Osteoblast (primary cell): ENCODE results near the gene ADAM11. TPM values are rescaled to one million over a fixed set of nuclear protein-coding genes. Genes with fewer than 3 reads are reported as not detected.

ENCODE experiments used
- DNase-seq: peaks from one replicate; pipeline ENCODE4 v3.0.0; 2011; ENCODE audit warnings: low spot score, mixed read lengths; ENCODE audit not compliant: insufficient read length; ENCODE audit errors: missing footprints
- H2AFZ ChIP-seq: 2 replicates; pipeline ENCODE4 v1.6.0; 2011; ENCODE audit warnings: mild to moderate bottlenecking, low read length
- H3K27ac ChIP-seq: 2 replicates; pipeline ENCODE4 v1.5.1; 2011; ENCODE audit warnings: mild to moderate bottlenecking, low read depth, low read length, moderate library complexity
- H3K27me3 ChIP-seq: 2 replicates; pipeline ENCODE4 v1.6.0; 2012; ENCODE audit warnings: mild to moderate bottlenecking, control low read depth, inconsistent platforms, low read length, moderate library complexity; ENCODE audit not compliant: insufficient read depth
- H3K36me3 ChIP-seq: 2 replicates; pipeline ENCODE4 v1.5.1; 2011; ENCODE audit warnings: mild to moderate bottlenecking, low read length, control low read depth, moderate library complexity; ENCODE audit not compliant: insufficient read depth
- H3K4me1 ChIP-seq: 2 replicates; pipeline ENCODE4 v1.5.1; 2011; ENCODE audit warnings: mild to moderate bottlenecking, low read length, control low read depth, moderate library complexity; ENCODE audit not compliant: insufficient read depth
- H3K4me2 ChIP-seq: 2 replicates; pipeline ENCODE4 v1.6.0; 2011; ENCODE audit warnings: mild to moderate bottlenecking, low read length; ENCODE audit not compliant: insufficient read depth
- H3K4me3 ChIP-seq: fragments of 200-600 bp; sonication (generic); 3 replicates; pipeline ENCODE4 v1.5.1; 2012; ENCODE audit warnings: mild to moderate bottlenecking, low read length, inconsistent platforms; ENCODE audit not compliant: insufficient read depth
- H3K79me2 ChIP-seq: 2 replicates; pipeline ENCODE4 v1.6.0; 2012; ENCODE audit warnings: mild to moderate bottlenecking, low read length, control low read depth, inconsistent platforms; ENCODE audit not compliant: insufficient read depth
- H3K9me3 ChIP-seq: 2 replicates; pipeline ENCODE4 v1.5.1; 2011; ENCODE audit warnings: low read depth, low read length, control low read depth
- H4K20me1 ChIP-seq: 2 replicates; pipeline ENCODE4 v1.6.0; 2012; ENCODE audit warnings: mild to moderate bottlenecking, low read length, control low read depth; ENCODE audit not compliant: insufficient read depth
- total RNA-seq: library from RNA; depleted of rRNA; stranded (reverse); fragments of >200 nt; gene quantifications from 2 replicates; pipeline ENCODE4 v1.2.3, GENCODE V29; 2012
- TF ChIP-seq, protein P1 (sequence below): IDR thresholded peaks from 2 replicates; pipeline ENCODE4 v1.5.1; 2011; ENCODE audit warnings: mild to moderate bottlenecking, low read depth, low read length, moderate library complexity; ENCODE audit errors: extremely low read depth

ADAM11 gene
- total RNA-seq, 1 donor = 0.36 TPM

DNA sequence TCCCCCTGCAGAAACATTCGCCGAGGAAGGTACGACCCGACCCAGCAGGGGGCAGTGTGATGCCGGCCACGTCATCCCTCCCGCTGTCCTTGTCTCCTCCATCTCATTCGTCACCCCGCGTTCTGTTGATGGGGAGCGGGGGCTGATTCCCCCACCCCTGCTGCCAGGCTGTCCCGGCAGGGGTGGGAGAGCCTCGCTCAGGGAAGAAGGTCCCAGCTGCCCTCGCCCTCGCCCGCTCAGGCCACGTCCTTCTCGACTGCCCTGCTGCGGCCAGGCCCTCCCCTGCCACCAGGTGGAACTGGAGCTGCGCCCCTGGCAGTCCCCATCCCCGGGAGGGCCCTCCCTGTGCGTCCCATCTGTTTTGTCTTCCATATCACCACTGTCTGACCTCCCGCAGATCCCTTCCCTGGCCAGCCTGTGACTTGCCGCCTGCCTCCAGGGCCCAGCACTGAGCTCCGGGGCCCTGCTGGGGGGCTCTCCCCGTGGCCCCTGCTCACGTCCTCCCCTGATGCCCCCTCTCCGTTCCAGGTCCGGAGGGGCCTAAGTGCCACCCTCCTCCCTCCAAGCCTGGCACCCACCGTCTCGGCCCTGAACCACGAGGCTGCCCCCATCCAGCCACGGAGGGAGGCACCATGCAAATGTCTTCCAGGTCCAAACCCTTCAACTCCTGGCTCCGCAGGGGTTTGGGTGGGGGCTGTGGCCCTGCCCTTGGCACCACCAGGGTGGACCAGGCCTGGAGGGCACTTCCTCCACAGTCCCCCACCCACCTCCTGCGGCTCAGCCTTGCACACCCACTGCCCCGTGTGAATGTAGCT is 20.6 kb downstream of the ADAM11 start:
- peak; percentile 99 for DNase-seq
- Histone ChIP-seq H3K9me3 (no peaks in the 10 kb centered on the region), H3K4me3 (peak overlapping the region; percentile 77), H4K20me1 (no peaks in the 10 kb centered on the region), H3K27me3 (no peaks in the 10 kb centered on the region), H3K4me2 (peak overlapping the region; percentile 94), H3K36me3 (no peaks in the 10 kb centered on the region), H2AFZ (peak overlapping the region; percentile 94), H3K27ac (peak overlapping the region; percentile 11), H3K4me1 (peaks cover 11% of the 10 kb centered on the region), H3K79me2 (no peaks in the 10 kb centered on the region)
- TF ChIP-seq, protein P1, sequence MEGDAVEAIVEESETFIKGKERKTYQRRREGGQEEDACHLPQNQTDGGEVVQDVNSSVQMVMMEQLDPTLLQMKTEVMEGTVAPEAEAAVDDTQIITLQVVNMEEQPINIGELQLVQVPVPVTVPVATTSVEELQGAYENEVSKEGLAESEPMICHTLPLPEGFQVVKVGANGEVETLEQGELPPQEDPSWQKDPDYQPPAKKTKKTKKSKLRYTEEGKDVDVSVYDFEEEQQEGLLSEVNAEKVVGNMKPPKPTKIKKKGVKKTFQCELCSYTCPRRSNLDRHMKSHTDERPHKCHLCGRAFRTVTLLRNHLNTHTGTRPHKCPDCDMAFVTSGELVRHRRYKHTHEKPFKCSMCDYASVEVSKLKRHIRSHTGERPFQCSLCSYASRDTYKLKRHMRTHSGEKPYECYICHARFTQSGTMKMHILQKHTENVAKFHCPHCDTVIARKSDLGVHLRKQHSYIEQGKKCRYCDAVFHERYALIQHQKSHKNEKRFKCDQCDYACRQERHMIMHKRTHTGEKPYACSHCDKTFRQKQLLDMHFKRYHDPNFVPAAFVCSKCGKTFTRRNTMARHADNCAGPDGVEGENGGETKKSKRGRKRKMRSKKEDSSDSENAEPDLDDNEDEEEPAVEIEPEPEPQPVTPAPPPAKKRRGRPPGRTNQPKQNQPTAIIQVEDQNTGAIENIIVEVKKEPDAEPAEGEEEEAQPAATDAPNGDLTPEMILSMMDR = peak; percentile 90

DNA sequence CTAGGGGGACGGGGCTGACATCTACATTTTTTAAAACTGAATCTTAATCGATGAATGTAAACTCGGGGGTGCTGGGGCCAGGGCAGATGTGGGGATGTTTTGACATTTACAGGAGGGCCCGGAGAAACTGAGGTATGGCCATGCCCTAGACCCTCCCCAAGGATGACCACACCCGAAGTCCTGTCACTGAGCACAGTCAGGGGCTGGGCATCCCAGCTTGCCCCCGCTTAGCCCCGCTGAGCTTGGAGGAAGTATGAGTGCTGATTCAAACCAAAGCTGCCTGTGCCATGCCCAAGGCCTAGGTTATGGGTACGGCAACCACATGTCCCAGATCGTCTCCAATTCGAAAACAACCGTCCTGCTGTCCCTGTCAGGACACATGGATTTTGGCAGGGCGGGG is 21.4 kb downstream of the ADAM11 start:
- no peaks in the 10 kb centered on the region for H3K27me3 ChIP-seq
- H3K36me3 ChIP-seq = no peaks in the 10 kb centered on the region
- H3K4me3 ChIP-seq = no peak overlapping the region
- H3K4me2 ChIP-seq = no peak overlapping the region
- peaks cover 8% of the 10 kb centered on the region for H3K4me1 ChIP-seq
- no peak overlapping the region for H3K27ac ChIP-seq
- no peaks in the 10 kb centered on the region for H4K20me1 ChIP-seq
- no peak for DNase-seq
- TF ChIP-seq, protein P1 = no peak
- H2AFZ ChIP-seq = no peak overlapping the region
- H3K9me3 ChIP-seq = no peaks in the 10 kb centered on the region
- no peaks in the 10 kb centered on the region for H3K79me2 ChIP-seq

DNA sequence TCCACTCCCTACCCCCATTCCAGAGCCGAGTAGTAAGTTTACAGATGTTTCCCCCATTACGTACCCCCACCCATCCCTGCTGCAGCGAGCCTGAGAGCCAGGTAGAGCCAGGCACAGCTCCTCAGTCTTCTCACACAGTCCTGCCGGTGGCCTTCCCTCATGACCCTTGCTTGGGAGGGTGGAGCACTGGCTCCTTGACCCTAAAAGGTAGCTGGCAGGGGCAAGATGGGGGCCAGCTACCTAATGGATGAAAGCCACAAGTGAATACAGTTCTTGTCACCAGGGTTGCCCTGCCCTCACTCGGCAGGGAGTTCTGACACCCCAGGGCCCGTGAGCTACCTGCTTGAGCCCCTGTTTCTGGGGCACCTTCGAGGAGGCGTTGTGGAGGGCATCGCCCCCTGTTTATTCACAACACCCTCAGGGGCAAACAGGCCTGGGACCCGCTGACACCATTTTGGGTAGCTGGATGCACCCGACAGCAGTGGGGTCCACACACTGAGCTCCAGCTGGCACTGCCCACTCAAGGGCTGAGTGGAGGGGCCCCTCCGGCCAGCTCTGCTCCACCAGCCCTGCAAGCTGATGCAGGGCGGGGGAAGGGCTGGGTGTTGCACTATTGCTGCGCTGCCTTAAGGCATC is 22.2 kb downstream of the ADAM11 start:
- TF ChIP-seq, protein P1 = no peak
- no peaks in the 10 kb centered on the region for H3K27me3 ChIP-seq
- DNase-seq = peak; percentile 30
- H2AFZ ChIP-seq = no peak overlapping the region
- no peak overlapping the region for H3K27ac ChIP-seq
- no peaks in the 10 kb centered on the region for H3K9me3 ChIP-seq
- H3K79me2 ChIP-seq = no peaks in the 10 kb centered on the region
- no peak overlapping the region for H3K4me2 ChIP-seq
- H3K4me3 ChIP-seq = no peak overlapping the region
- H3K36me3 ChIP-seq = no peaks in the 10 kb centered on the region
- no peaks in the 10 kb centered on the region for H4K20me1 ChIP-seq
- peaks cover 3% of the 10 kb centered on the region for H3K4me1 ChIP-seq

DNA sequence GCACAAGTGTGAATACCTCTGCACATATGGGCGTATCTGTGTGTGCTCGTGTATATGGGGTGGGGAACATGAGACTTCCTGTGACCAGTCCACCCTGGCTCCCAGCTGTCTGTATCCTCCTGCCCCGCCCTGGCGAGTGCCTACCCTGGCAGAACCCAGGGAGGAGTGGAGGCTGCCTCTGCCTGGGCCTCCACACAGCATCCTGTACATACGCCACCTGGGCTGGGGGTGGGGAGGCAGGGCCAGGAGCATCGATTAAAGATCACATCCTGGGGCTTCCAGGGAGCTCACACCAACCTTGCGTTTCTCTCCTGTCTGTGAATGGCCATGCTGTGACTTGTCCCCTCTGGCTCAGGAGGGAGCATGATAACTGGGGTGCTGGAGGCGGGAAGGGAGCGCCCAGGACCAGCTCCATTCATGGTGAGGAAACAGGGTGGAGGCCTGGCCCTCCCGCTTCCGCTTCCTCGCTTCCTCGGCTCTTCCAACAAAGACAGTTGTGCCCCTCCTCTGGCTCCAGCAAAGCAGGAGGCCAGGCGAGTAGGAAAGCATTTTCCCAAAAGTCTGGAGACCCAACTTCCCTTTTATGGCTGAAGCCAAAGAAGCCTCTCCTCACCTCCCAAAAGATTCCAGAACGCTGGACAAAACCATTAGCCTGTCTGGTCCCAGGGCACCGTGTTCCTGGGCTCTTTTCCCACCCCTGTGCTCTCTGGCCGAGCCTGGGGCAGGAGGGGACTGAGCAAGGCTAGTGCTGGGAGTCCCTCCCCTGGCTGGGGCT is 22.9 kb downstream of the ADAM11 start:
- TF ChIP-seq, protein P1 = no peak
- Histone ChIP-seq H3K9me3 (no peaks in the 10 kb centered on the region), H3K27ac (no peak overlapping the region), H4K20me1 (no peaks in the 10 kb centered on the region), H3K4me1 (no peaks in the 10 kb centered on the region), H2AFZ (peak overlapping the region; percentile 56), H3K27me3 (no peaks in the 10 kb centered on the region), H3K36me3 (no peaks in the 10 kb centered on the region), H3K4me2 (no peak overlapping the region), H3K4me3 (no peak overlapping the region), H3K79me2 (no peaks in the 10 kb centered on the region)
- DNase-seq = no peak
